Measurements from ENCODE around the gene TRIM24.
A peak's percentile ranks its signal among the peaks of the same experiment; 100 is the strongest.

- TF ChIP-seq CTCF (conservative IDR thresholded peaks at IDR 0.05; ENCODE audit: low read depth, low read length) (peak; percentile 47), EZH2 (IDR thresholded peaks at IDR 0.05; ENCODE audit: borderline replicate concordance, low read depth, low read length, poor library complexity, severe bottlenecking) (no peak)
These were observed 10.5 kb upstream of the TRIM24 start for GRCh38 chr7:138449580-138449979.

All from A673 (cell line).